ENCODE results near the gene ADGRG3. TPM values are rescaled to one million over a fixed set of nuclear protein-coding genes. Genes with fewer than 3 reads are reported as not detected.
A peak's percentile ranks its signal among the peaks of the same experiment; 100 is the strongest.
"Not testable (repeated sequence)": the region's sequence is repeated elsewhere in the genome, so short reads cannot be mapped to it uniquely, and the experiment has no call there.

Gene ADGRG3
- total RNA-seq, 1 experiment from 2014 or later = not detected

DNA sequence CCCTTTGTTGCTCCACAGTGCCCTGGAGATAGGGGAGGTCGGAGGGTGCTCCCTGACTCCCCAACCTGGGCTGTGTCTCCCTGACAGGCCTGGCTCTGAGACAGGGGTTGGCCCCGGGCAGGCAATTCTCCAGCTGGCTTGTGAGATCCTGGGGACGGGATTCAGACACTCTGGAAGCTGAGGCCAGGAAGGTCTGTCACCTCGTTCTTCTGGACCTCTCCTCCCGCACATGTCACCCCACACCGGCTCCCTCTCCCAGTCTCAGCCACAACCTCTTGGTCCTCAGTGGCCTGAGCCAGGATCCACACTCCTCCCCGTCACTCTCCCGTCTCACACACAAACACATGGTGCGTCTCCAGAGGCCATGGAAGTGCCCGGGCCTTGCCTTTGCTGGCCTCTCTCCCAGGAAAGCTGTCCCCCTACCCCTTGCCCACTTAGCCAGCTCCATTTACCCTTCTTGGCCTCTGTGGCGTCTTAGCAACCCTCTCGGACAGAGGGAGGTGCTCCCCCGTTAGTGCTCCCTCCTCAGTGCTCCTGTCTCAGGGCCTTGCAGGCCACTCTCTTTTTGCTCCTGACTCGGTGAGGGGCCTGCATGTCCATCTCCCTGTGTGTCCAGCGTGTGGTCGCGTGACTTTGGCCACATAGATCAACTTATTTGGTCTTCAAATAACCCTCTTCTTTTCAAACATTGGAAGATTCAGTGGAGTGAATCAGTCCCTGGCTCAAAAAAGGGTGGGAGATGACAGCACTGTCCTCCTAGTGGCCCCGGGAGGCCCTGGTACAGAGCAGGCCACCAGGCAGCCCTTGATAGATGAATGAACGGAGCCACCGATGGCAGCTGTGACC is 747 bp downstream of the ADGRG3 start:
- H3K27ac ChIP-seq = no peak overlapping the region
- H3K27me3 ChIP-seq (replicated peaks) = no peaks in the 10 kb centered on the region; the same call in 1 of the 2 replicates
- no peak for DNase-seq (ENCODE audit: low read depth in 1 of 2, low spot score in 2 of 2)
- peaks cover 11% of the 10 kb centered on the region; the same call in 1 of the 2 replicates for H3K4me1 ChIP-seq (replicated peaks)
- H3K36me3 ChIP-seq = no peaks in the 10 kb centered on the region
- H3K4me3 ChIP-seq = no peak overlapping the region
- no peaks in the 10 kb centered on the region for H3K9me3 ChIP-seq (replicated peaks)

GRCh38 chr16:57669476-57670162 is 1.5 kb downstream of the ADGRG3 start:
- no peak overlapping the region for H3K27ac ChIP-seq
- no peak overlapping the region for H3K4me3 ChIP-seq
- H3K36me3 ChIP-seq = no peaks in the 10 kb centered on the region
- H3K27me3 ChIP-seq (replicated peaks) = no peaks in the 10 kb centered on the region; the same call in 1 of the 2 replicates
- H3K9me3 ChIP-seq (replicated peaks) = no peaks in the 10 kb centered on the region
- peaks cover 11% of the 10 kb centered on the region; the same call in 1 of the 2 replicates for H3K4me1 ChIP-seq (replicated peaks)
- no peak for DNase-seq (ENCODE audit: low read depth in 1 of 2, low spot score in 2 of 2)

DNA sequence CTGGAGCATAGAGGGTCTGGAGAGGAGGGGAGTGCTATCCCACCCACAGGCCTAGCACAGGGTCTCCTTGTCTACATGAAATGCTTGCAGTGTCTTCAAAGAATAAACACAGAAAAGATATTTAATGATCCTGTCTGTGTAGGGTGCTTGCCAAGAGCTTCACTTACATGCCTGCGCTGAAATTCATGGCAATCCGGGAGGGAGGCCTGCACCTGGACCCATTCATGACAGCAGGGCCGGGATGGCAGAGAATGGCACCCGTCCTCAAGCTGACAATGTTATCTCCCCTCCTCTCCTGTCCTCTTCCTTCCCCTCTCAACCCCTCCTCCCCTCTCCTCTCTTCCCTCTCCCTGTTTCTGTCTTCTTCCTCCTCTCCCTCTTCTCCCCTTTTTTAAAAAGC is 2.1 kb downstream of the ADGRG3 start:
- no peaks in the 10 kb centered on the region for H3K9me3 ChIP-seq (replicated peaks)
- no peaks in the 10 kb centered on the region; the same call in 1 of the 2 replicates for H3K27me3 ChIP-seq (replicated peaks)
- no peaks in the 10 kb centered on the region for H3K36me3 ChIP-seq
- peaks cover 11% of the 10 kb centered on the region; the same call in 1 of the 2 replicates for H3K4me1 ChIP-seq (replicated peaks)
- no peak overlapping the region for H3K4me3 ChIP-seq
- no peak overlapping the region for H3K27ac ChIP-seq
- DNase-seq (ENCODE audit: low read depth in 1 of 2, low spot score in 2 of 2) = no peak

DNA sequence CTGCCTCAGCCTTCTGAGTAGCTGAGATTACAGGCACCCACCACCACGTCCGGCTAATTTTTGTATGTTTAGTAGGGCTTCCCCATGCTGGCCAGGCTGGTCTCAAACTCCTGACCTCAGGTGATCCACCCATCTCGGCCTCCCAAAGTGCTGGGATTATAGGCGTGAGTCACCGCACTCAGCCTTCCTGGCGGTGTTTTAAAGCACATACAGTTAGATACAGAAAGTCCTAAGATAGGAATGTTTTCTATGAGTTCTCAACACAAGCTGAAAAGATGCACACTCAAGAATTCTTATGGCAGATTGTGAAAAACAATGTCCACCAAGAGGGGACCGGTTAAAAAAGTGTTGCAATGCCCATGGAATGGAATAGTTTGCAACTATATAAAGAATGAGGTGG is 3.3 kb downstream of the ADGRG3 start:
- peaks cover 11% of the 10 kb centered on the region; the same call in 1 of the 2 replicates for H3K4me1 ChIP-seq (replicated peaks)
- H3K27ac ChIP-seq; H3K9me3 ChIP-seq (replicated peaks); H3K27me3 ChIP-seq (replicated peaks); H3K4me3 ChIP-seq; H3K36me3 ChIP-seq: not testable (repeated sequence)
- peak in 1 of 2 experiments; percentile 31 for DNase-seq (ENCODE audit: low read depth in 1 of 2, low spot score in 2 of 2)

DNA sequence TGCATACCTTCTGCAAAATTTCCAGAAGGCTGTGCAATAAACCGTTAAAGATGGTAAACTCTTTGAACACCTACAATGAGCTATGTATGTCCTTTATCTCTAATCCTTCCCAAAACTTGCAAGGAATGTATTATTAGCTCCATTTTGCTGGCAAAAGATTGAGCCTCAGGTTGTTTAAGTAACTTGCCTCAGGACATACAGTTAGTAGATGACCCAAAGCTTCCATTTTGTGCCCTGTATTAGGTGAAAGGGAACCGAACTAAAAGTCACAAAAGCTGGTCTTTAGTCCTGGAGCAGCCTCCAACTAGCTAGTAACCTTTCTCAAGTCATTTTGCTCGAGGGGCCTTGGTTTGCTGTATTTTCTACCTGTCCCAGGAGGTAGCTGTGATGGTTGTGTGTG is 4.3 kb downstream of the ADGRG3 start:
- Histone ChIP-seq H3K27ac (no peak overlapping the region), H3K27me3 (replicated peaks) (no peaks in the 10 kb centered on the region; the same call in 1 of the 2 replicates), H3K4me3 (no peak overlapping the region), H3K9me3 (replicated peaks) (no peaks in the 10 kb centered on the region), H3K4me1 (replicated peaks) (peaks cover 13% of the 10 kb centered on the region; the same call in 1 of the 2 replicates), H3K36me3 (no peaks in the 10 kb centered on the region)
- no peak for DNase-seq (ENCODE audit: low read depth in 1 of 2, low spot score in 2 of 2)

GRCh38 chr16:57672824-57673223 is 4.7 kb downstream of the ADGRG3 start:
- H3K4me3 ChIP-seq = no peak overlapping the region
- DNase-seq (ENCODE audit: low read depth in 1 of 2, low spot score in 2 of 2) = no peak
- no peaks in the 10 kb centered on the region for H3K9me3 ChIP-seq (replicated peaks)
- no peaks in the 10 kb centered on the region; the same call in 1 of the 2 replicates for H3K27me3 ChIP-seq (replicated peaks)
- peaks cover 13% of the 10 kb centered on the region; the same call in 1 of the 2 replicates for H3K4me1 ChIP-seq (replicated peaks)
- no peaks in the 10 kb centered on the region for H3K36me3 ChIP-seq
- no peak overlapping the region for H3K27ac ChIP-seq

GRCh38 chr16:57675741-57676551 is 7.8 kb downstream of the ADGRG3 start:
- Histone ChIP-seq H3K4me1 (replicated peaks) (peaks cover 12% of the 10 kb centered on the region; the same call in 1 of the 2 replicates), H3K36me3 (no peaks in the 10 kb centered on the region), H3K4me3 (no peak overlapping the region), H3K27me3 (replicated peaks) (no peaks in the 10 kb centered on the region; the same call in 1 of the 2 replicates), H3K9me3 (replicated peaks) (no peaks in the 10 kb centered on the region), H3K27ac (no peak overlapping the region)
- DNase-seq (ENCODE audit: low read depth in 1 of 2, low spot score in 2 of 2) = no peak

- DNase-seq (ENCODE audit: low read depth in 1 of 2, low spot score in 2 of 2) = no peak
- Histone ChIP-seq H3K27me3 (replicated peaks) (no peaks in the 10 kb centered on the region; the same call in 1 of the 2 replicates), H3K27ac (no peak overlapping the region), H3K4me1 (replicated peaks) (peaks cover 6% of the 10 kb centered on the region; the same call in 1 of the 2 replicates), H3K4me3 (no peak overlapping the region), H3K36me3 (no peaks in the 10 kb centered on the region), H3K9me3 (replicated peaks) (no peaks in the 10 kb centered on the region)
These were observed 8.5 kb downstream of the ADGRG3 start for GRCh38 chr16:57676553-57677085.

- 0 out of 2 replicates have a peak, but pooled peaks cover 2% of the 10 kb centered on the region for H3K4me1 ChIP-seq (replicated peaks)
- no peaks in the 10 kb centered on the region; the same call in 1 of the 2 replicates for H3K27me3 ChIP-seq (replicated peaks)
- H3K9me3 ChIP-seq (replicated peaks) = no peaks in the 10 kb centered on the region
- no peak for DNase-seq (ENCODE audit: low read depth in 1 of 2, low spot score in 2 of 2)
- no peaks in the 10 kb centered on the region for H3K36me3 ChIP-seq
- H3K27ac ChIP-seq = no peak overlapping the region
- no peak overlapping the region for H3K4me3 ChIP-seq
These were observed 9.7 kb downstream of the ADGRG3 start for GRCh38 chr16:57677622-57678369.

GRCh38 chr16:57679016-57679415 is 10.9 kb downstream of the ADGRG3 start:
- Histone ChIP-seq H3K36me3 (no peaks in the 10 kb centered on the region), H3K4me3 (no peak overlapping the region), H3K27ac (no peak overlapping the region), H3K9me3 (replicated peaks) (no peaks in the 10 kb centered on the region), H3K4me1 (replicated peaks) (0 out of 2 replicates have a peak, but pooled peaks cover 2% of the 10 kb centered on the region), H3K27me3 (replicated peaks) (no peaks in the 10 kb centered on the region)
- no peak for DNase-seq (ENCODE audit: low read depth in 1 of 2, low spot score in 2 of 2)

- Histone ChIP-seq H3K27me3 (replicated peaks) (no peaks in the 10 kb centered on the region), H3K27ac (no peak overlapping the region), H3K9me3 (replicated peaks) (no peaks in the 10 kb centered on the region), H3K4me1 (replicated peaks) (0 out of 2 replicates have a peak, but pooled peaks cover 2% of the 10 kb centered on the region), H3K4me3 (no peak overlapping the region), H3K36me3 (no peaks in the 10 kb centered on the region)
- no peak for DNase-seq (ENCODE audit: low read depth in 1 of 2, low spot score in 2 of 2)
These were observed 11.8 kb downstream of the ADGRG3 start for GRCh38 chr16:57679767-57680482.

- Histone ChIP-seq H3K27me3 (replicated peaks) (no peaks in the 10 kb centered on the region), H3K27ac (no peak overlapping the region), H3K4me1 (replicated peaks) (0 out of 2 replicates have a peak, but pooled peaks cover 2% of the 10 kb centered on the region), H3K9me3 (replicated peaks) (no peaks in the 10 kb centered on the region), H3K36me3 (no peaks in the 10 kb centered on the region), H3K4me3 (no peak overlapping the region)
- DNase-seq (ENCODE audit: low read depth in 1 of 2, low spot score in 2 of 2) = no peak
These were observed 12.8 kb downstream of the ADGRG3 start for GRCh38 chr16:57680842-57681375.
